GM12874 (cell line): ENCODE measurements around the gene PLEKHB2.

Source experiments
- TF ChIP-seq, protein P1 (sequence below): IDR thresholded peaks from 2 replicates; pipeline ENCODE4 v1.5.1; 2011; ENCODE audit warnings: low read depth, mild to moderate bottlenecking, control low read depth, low read length, moderate library complexity; ENCODE audit not compliant: insufficient read depth

The PLEKHB2 gene

DNA sequence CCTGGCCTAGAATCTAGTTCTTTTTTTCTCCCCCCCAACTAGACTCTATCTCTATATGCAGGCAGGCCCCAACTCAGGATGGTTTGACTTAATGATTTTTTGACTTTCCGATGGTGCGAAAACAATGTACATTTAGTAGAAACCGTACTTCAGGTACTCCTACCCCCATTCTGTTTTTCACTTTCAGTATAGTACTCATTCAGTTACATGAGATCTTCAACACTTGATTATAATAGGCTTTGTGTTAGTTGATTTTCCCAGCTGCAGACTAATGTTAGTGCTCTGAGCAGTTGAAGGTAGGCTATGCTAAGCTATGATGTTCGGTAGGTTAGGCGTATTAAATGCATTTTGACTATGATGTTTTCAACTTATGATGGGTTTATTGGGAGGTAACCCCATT, 37.7 kb downstream of the PLEKHB2 start:
- TF ChIP-seq, protein P1, sequence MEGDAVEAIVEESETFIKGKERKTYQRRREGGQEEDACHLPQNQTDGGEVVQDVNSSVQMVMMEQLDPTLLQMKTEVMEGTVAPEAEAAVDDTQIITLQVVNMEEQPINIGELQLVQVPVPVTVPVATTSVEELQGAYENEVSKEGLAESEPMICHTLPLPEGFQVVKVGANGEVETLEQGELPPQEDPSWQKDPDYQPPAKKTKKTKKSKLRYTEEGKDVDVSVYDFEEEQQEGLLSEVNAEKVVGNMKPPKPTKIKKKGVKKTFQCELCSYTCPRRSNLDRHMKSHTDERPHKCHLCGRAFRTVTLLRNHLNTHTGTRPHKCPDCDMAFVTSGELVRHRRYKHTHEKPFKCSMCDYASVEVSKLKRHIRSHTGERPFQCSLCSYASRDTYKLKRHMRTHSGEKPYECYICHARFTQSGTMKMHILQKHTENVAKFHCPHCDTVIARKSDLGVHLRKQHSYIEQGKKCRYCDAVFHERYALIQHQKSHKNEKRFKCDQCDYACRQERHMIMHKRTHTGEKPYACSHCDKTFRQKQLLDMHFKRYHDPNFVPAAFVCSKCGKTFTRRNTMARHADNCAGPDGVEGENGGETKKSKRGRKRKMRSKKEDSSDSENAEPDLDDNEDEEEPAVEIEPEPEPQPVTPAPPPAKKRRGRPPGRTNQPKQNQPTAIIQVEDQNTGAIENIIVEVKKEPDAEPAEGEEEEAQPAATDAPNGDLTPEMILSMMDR: no peak

GRCh38 chr2:131143803-131144202, 38.7 kb downstream of the PLEKHB2 start:
- TF ChIP-seq, protein P1: no peak

- TF ChIP-seq, protein P1: no peak
Measured at GRCh38 chr2:131145040-131145439, 39.9 kb downstream of the PLEKHB2 start.

- TF ChIP-seq, protein P1: no peak
Measured at GRCh38 chr2:131146231-131146630, 41.1 kb downstream of the PLEKHB2 start.

- TF ChIP-seq, protein P1: no peak
Measured at GRCh38 chr2:131146749-131147148, 41.6 kb downstream of the PLEKHB2 start.

DNA sequence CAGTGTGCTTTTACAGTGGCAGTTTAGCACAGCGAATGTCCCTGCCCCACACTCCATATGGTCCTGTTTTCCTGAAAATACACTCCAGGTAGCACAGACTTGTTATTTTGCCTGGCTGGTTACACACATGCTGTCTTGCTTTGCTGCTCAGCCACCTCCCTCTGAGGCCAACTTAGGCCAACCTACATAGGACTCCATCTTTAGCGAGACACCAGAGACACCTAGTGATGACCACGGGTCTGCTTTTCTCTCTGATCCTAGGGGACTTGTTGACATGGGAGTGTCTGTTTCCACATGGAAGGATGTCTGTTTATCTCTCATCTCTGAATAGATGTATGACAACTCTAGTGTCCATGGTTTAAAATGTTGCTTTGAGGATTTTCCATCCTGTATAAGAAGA, 43.3 kb downstream of the PLEKHB2 start:
- TF ChIP-seq, protein P1: no peak

DNA sequence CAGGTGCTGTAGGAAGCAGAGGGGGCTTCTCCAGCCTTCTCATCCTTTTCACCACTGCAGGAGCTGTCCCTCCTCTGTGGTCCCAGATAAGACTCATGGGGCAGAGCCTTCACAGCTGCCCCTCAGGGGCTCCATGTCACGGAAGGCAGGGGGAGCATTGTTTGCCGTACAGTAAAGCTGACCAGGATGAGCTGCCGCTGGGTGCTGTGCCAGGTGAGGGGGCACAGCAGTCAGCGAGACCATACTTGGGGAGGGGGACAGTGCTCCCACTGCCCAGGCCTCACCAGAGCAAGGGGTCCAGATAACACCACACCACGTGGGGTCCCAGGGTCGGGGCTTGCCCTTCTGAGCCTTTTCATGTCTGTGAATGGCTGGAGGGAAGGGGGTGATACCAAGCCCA, 46.3 kb downstream of the PLEKHB2 start:
- TF ChIP-seq, protein P1: no peak

DNA sequence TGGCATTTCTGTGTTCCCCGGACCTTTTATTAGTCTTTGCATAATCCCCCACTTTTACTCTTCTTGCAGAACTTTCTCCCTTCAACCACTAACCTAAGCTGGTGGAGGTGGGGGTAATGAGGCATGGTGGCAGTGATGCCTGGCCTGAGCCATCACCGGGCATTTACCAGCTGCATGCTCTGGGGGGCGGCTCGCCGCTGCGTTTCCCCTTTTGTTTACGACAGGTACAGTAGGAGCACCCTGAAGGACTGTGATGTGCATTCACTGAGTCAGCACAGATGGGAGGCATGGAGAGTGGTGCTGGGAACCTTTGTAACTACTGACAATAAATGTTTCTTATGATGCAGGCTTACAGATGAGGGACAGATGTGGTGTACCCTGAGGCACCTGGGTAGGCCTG, 46.9 kb downstream of the PLEKHB2 start:
- TF ChIP-seq, protein P1: no peak
